ENCODE data around the gene RFX2.

- TF ChIP-seq CTCF (IDR thresholded peaks at IDR 0.05), result no peak
- TF ChIP-seq POLR2AphosphoS5 (IDR thresholded peaks at IDR 0.05), result no peak
- no peak for TF ChIP-seq POLR2A (IDR thresholded peaks at IDR 0.05)
- TF ChIP-seq EP300 (IDR thresholded peaks at IDR 0.05), result no peak
Observed at GRCh38 chr19:6095760-6096159, 14.5 kb downstream of the RFX2 start.
